ENCODE results near the gene EYA4.

The EYA4 gene

DNA sequence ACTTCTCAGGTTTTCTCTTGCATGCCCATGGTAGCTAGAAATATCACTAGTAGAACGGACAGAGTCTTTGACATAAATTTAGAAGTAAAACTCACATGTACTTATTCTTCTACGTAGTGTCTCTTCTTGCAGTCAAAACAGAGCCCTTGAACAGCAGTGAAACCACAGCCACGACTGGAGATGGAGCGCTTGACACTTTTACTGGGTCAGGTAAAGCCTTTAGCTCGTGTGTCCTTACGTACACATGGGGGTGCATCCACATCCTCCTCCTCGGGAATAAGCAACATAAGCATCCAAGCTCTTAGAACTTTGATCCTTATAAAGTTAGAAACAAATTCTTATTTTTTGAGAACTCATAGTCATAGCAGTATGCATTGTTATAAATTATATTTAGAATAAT lies 215.3 kb downstream of the EYA4 start:
- TF ChIP-seq CTCF (IDR thresholded peaks at IDR 0.05; ENCODE audit: low read depth, low read length): no peak

DNA sequence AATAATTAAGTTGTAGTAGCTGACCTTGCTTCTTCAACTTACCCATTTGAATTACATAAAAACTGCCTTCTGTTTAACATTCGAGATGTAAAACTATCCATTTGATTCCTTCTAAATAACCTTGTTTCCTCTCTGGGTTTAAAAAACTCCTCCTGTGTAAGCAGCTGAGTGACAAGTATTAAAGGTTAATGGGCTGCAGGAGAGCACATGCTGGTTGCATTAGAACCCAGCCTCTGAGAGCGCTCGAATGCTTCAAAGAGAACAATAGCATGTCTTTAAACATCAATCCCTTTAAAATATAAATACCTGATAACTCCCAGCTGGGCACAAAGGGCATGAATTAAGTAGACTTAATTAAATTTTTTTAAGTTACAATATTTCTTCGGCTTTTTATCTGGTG lies 215.8 kb downstream of the EYA4 start:
- H3K4me3 ChIP-seq (ENCODE audit: low read depth, low read length): no peak overlapping the region
- no peak for TF ChIP-seq CTCF (IDR thresholded peaks at IDR 0.05; ENCODE audit: low read depth, low read length)

More for the DNA sequence above, 215.3 kb downstream of the EYA4 start:
- no peak overlapping the region for H3K4me3 ChIP-seq (ENCODE audit: low read depth, low read length)

DNA sequence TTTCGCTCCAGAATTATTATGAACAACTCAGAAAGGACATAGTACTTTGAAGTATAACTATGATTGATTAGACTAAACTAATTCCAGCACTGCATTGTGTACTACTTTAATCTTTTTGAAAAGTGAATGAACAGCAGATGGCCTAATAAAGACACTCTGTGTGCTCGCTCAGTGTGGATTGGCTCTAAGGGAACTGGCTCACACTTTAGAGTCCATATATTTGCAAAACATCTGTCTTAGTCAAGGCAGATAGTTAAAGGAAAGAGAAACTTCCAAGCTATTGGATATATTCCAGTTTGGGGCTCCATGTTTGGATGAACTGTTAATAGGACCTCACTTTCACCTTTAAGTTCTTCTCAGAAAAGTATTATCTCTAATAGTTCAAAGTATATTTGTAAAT lies 218.9 kb downstream of the EYA4 start:
- TF ChIP-seq CTCF (IDR thresholded peaks at IDR 0.05; ENCODE audit: low read depth, low read length): no peak
- H3K4me3 ChIP-seq (ENCODE audit: low read depth, low read length): no peak overlapping the region

DNA sequence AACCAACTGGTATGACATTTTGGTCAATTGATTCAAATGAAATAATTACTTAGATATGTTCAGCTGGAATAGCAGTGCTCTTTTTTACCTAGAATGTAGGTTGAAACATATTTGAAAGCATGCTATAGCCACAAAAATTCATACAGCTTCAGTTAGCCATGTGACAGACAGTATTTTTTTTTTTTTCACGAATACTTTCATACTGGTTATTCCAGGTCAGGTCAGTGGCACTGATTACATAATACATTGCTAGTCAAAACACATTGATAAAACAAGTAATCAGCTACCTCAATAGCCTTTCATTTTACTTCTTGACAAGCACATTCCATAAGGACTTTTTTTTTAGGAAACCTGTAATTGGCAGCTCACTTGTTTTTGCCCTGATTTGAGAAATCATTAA lies 222.6 kb downstream of the EYA4 start:
- no peak for TF ChIP-seq CTCF (IDR thresholded peaks at IDR 0.05; ENCODE audit: low read depth, low read length)
- H3K4me3 ChIP-seq (ENCODE audit: low read depth, low read length): no peak overlapping the region

DNA sequence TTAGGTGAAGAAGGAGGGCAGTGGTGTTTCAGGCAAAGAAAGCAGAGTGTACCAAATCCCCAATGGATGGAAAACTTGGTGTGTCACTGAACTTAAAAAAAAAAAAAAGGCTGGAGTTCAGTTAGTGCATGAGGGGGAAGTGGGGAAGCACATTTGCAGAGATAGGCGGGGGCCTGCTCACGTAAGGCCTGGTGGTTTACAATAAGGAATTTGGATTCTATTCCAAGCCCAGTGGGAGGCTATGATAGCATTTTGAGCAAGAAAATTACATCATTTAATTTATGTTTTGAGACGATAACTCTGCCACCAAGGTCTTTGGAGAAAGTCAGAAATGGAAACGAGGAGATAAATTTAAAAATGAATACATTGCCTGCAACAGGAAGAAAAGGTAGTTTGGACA lies 225.5 kb downstream of the EYA4 start:
- H3K4me3 ChIP-seq (ENCODE audit: low read depth, low read length): no peak overlapping the region
- no peak for TF ChIP-seq CTCF (IDR thresholded peaks at IDR 0.05; ENCODE audit: low read depth, low read length)

DNA sequence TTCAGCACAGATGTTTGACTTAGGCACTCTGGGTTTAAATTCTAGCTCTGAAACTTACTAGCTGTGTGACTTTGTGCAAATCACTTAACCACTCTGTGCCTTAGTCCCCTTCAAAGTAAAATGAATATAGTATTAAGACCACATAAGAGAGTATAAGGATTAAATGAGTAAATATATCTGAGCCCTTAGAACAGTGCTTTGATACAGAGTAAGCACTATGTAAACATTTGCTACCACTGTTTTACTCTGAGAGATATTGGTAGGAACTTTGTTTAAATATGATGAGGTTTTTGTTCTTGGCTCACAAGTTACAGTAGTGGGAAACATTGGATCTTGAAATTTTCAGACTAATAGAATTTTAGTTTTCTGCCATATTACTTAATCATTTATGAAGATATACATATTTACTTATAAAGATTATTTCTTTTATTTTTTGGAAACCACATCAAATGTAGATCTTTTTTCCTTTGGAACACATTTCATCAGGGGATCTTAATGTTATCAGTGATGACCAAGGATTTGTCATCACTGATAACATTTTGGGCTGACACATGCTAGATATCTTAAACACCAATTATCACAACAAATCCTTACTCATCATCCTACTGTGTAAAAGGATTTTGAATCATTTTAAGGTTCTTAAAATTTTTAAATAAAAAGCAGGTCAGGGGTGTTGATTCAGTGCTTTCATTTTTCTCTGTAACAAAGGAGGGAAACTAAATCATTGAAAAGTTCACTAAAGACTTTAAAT lies 226.2 kb downstream of the EYA4 start:
- no peak for TF ChIP-seq CTCF (IDR thresholded peaks at IDR 0.05; ENCODE audit: low read depth, low read length)
- H3K4me3 ChIP-seq (ENCODE audit: low read depth, low read length): no peak overlapping the region

DNA sequence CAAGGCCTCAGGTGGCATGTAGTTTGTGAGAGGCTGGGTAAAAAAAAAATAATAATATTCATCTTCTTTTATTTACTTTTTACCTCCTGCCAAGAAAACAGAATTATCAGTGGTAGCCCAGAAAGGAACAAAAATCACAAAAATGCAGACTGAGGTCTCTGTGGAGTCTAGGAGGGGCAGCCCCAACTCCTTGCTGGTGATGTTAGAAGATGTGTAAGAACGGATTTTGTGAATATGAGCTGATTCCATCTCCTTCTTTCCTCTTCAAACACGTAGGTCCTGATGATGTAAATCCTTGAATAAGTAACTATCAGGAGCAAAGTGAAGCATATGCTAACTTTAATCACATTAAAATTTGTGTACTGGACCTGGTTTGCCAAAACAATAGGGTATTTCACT lies 226.8 kb downstream of the EYA4 start:
- no peak overlapping the region for H3K4me3 ChIP-seq (ENCODE audit: low read depth, low read length)
- no peak for TF ChIP-seq CTCF (IDR thresholded peaks at IDR 0.05; ENCODE audit: low read depth, low read length)

Data from WI38 (cell line).